ENCODE results near the gene PTPRN2. TPM values are rescaled to one million over a fixed set of nuclear protein-coding genes. Genes with fewer than 3 reads are reported as not detected.

PTPRN2 gene
- total and polyA plus RNA-seq, 2 of the 8 experiments (the other 6 are each of a cell fraction or from before 2014, with no cell fraction given), result 2.6 to 4.5 TPM

DNA sequence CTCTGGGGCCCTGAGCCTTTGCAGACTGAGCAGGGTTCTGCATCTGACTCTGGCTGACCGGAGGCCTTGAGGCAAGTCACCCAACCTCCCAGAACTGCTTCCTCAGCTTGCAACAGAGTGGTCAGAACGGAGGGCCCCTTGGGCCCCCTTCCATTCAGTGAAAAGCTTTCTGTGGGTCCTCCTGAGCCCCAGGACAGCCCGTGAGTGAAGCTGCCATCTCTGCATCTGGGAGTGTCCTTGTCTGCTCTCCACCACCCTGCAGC is 1026.2 kb downstream of the PTPRN2 start (continued):
- TF ChIP-seq, protein P1, sequence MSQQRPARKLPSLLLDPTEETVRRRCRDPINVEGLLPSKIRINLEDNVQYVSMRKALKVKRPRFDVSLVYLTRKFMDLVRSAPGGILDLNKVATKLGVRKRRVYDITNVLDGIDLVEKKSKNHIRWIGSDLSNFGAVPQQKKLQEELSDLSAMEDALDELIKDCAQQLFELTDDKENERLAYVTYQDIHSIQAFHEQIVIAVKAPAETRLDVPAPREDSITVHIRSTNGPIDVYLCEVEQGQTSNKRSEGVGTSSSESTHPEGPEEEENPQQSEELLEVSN (IDR thresholded peaks at IDR 0.05), result no peak
- TF ChIP-seq HDAC2 (IDR thresholded peaks at IDR 0.05; ENCODE audit: borderline replicate concordance in 1 of 2, low read depth in 2 of 2, low read length in 2 of 2), result no peak

Measured in H1 (cell line).